H1 (cell line): ENCODE data around the gene LPP. TPM values are rescaled to one million over a fixed set of nuclear protein-coding genes. Genes with fewer than 3 reads are reported as not detected.

Experiments
- CTCF ChIA-PET: fragments of 300-600 bp; sonication (Branson Sonifier 250); formaldehyde crosslinking; loops from one replicate; lab custom pipeline; 2021; ENCODE audit not compliant: partially characterized antibody; lab: Charles Lee
- POLR2A ChIA-PET: fragments of 300-600 bp; sonication (Branson Sonifier 250); formaldehyde crosslinking; loops from one replicate; lab custom pipeline; 2021; ENCODE audit warnings: inconsistent platforms; ENCODE audit not compliant: partially characterized antibody; lab: Charles Lee
- DNase-seq, 2 experiments: peaks; one replicate each; pipeline versions ENCODE4 v3.0.0 to v3.0.0-alpha.2; 2010 to 2022; ENCODE audit warnings: low spot score in 2 of 2, low read depth in 1 of 2, mixed read lengths in 1 of 2
- FAIRE-seq: peaks from 2 replicates; lab custom pipeline; 2011; peaks lifted over from hg19 to GRCh38; lab: Jason Lieb, UNC
- H2AFZ ChIP-seq: 2 replicates; pipeline ENCODE4 v1.8.1; 2012; ENCODE audit warnings: low read length, inconsistent platforms
- H2AK5ac ChIP-seq: 2 replicates; pipeline ENCODE4 v1.6.1; 2013; ENCODE audit warnings: low read depth, low read length
- H2BK120ac ChIP-seq: replicated peaks from 2 replicates; pipeline ENCODE3; 2013; ENCODE audit warnings: low read depth, low read length, inconsistent platforms
- H2BK12ac ChIP-seq: 2 replicates; pipeline ENCODE4 v1.6.1; 2013; ENCODE audit warnings: low read depth, low read length
- H2BK15ac ChIP-seq: 2 replicates; pipeline ENCODE4 v1.6.1; 2013; ENCODE audit warnings: low read length
- H2BK20ac ChIP-seq: 2 replicates; pipeline ENCODE4 v1.6.1; 2013; ENCODE audit warnings: low read length
- H2BK5ac ChIP-seq: 2 replicates; pipeline ENCODE4 v1.6.1; 2013; ENCODE audit warnings: low read depth, low read length
- H3K14ac ChIP-seq: 2 replicates; pipeline ENCODE4 v1.6.1; 2013; ENCODE audit warnings: inconsistent platforms; ENCODE audit not compliant: insufficient read length
- H3K18ac ChIP-seq: 2 replicates; pipeline ENCODE4 v1.6.1; 2013; ENCODE audit warnings: low read length; ENCODE audit errors: extremely low read depth
- H3K23ac ChIP-seq: 2 replicates; pipeline ENCODE4 v1.6.1; 2013; ENCODE audit warnings: inconsistent platforms; ENCODE audit not compliant: insufficient read length
- H3K23me2 ChIP-seq: 2 replicates; pipeline ENCODE4 v1.6.1; 2013; ENCODE audit warnings: low read depth, low read length
- H3K27ac ChIP-seq: 2 replicates; pipeline ENCODE4 v1.6.1; 2011; ENCODE audit warnings: low read depth, low read length, inconsistent platforms
- H3K27me3 ChIP-seq, 4 experiments: replicated peaks in 1 of 4; 1 replicate in 1 of 4; 2 replicates in 3 of 4; pipeline versions ENCODE4 v1.6.1 to v1.8.1; 2011 to 2013; ENCODE audit warnings: low read length in 3 of 4, mild to moderate bottlenecking in 3 of 4, inconsistent platforms in 2 of 4, mixed read lengths in 2 of 4, moderate library complexity in 1 of 4; ENCODE audit not compliant: control insufficient read depth in 3 of 4, insufficient read depth in 3 of 4; ENCODE audit errors: extremely low read depth in 1 of 4
- H3K36me3 ChIP-seq, 4 experiments: 2 replicates each; pipeline versions ENCODE4 v1.6.1 to v1.8.1; 2011 to 2013; ENCODE audit warnings: mild to moderate bottlenecking in 4 of 4, low read length in 3 of 4, moderate library complexity in 2 of 4, control low read depth in 1 of 4, inconsistent platforms in 1 of 4; ENCODE audit not compliant: insufficient read depth in 4 of 4, control insufficient read depth in 2 of 4
- H3K4ac ChIP-seq: replicated peaks from 2 replicates; pipeline ENCODE3; 2013; ENCODE audit warnings: low read length, low read depth, mixed read lengths, inconsistent platforms; ENCODE audit not compliant: insufficient read length
- H3K4me1 ChIP-seq, 4 experiments: replicated peaks in 1 of 4; 1 replicate in 1 of 4; 2 replicates in 3 of 4; pipeline versions ENCODE4 v1.6.1 to v1.8.1; 2011 to 2013; ENCODE audit warnings: low read length in 3 of 4, inconsistent platforms in 2 of 4, mixed read lengths in 1 of 4; ENCODE audit not compliant: insufficient read depth in 4 of 4, control insufficient read depth in 3 of 4
- H3K4me2 ChIP-seq, 2 experiments: 2 replicates each; pipeline versions ENCODE4 v1.6.1 to v1.8.1; 2011 to 2013; ENCODE audit warnings: low read depth in 2 of 2, low read length in 2 of 2, control low read depth in 1 of 2, inconsistent platforms in 1 of 2, mild to moderate bottlenecking in 1 of 2; ENCODE audit not compliant: insufficient read depth in 1 of 2
- H3K4me3 ChIP-seq, 4 experiments: fragments of 200-600, 300-600 bp in 1 of 4; sonication (generic), shearing (Covaris generic), sonication (Bioruptor Twin) in 1 of 4; 2 replicates each; pipeline versions ENCODE4 v1.5.1 to v1.8.1; 2011 to 2016; ENCODE audit warnings: low read length in 4 of 4, low read depth in 3 of 4, control low read depth in 2 of 4, inconsistent platforms in 2 of 4, mild to moderate bottlenecking in 2 of 4, mixed read lengths in 1 of 4, moderate library complexity in 1 of 4; ENCODE audit not compliant: insufficient read depth in 2 of 4; ENCODE audit errors: extremely low read depth in 1 of 4
- H3K56ac ChIP-seq: replicated peaks from 2 replicates; pipeline ENCODE3; 2013; ENCODE audit warnings: low read depth, mild to moderate bottlenecking, mixed read lengths, low read length, inconsistent platforms; ENCODE audit not compliant: insufficient read length
- H3K79me1 ChIP-seq: 2 replicates; pipeline ENCODE4 v1.6.1; 2013; ENCODE audit warnings: low read depth, low read length, control low read depth
- H3K79me2 ChIP-seq, 2 experiments: 2 replicates each; pipeline versions ENCODE4 v1.6.1 to v1.8.1; 2012 to 2013; ENCODE audit warnings: low read length in 2 of 2, mild to moderate bottlenecking in 2 of 2, inconsistent platforms in 1 of 2; ENCODE audit not compliant: insufficient read depth in 2 of 2, control insufficient read depth in 1 of 2
- H3K9ac ChIP-seq, 4 experiments: replicated peaks in 1 of 4; 1 replicate in 1 of 4; 2 replicates in 3 of 4; pipeline versions ENCODE4 v1.6.1 to v1.8.1; 2011 to 2013; ENCODE audit warnings: low read depth in 3 of 4, low read length in 3 of 4, control low read depth in 2 of 4, mild to moderate bottlenecking in 2 of 4, moderate library complexity in 2 of 4, inconsistent platforms in 1 of 4; ENCODE audit errors: extremely low read depth in 1 of 4
- H3K9me3 ChIP-seq, 2 experiments: 2 replicates each; pipeline versions ENCODE4 v1.6.1 to v1.8.1; 2012 to 2013; ENCODE audit warnings: mild to moderate bottlenecking in 2 of 2, moderate library complexity in 2 of 2, control low read depth in 1 of 2, inconsistent platforms in 1 of 2, low read depth in 1 of 2, low read length in 1 of 2, mixed read lengths in 1 of 2; ENCODE audit not compliant: insufficient read depth in 2 of 2
- H4K20me1 ChIP-seq, 2 experiments: replicated peaks in 1 of 2; 2 replicates each; pipeline versions ENCODE3 to v1.8.1; 2011 to 2013; ENCODE audit warnings: inconsistent platforms in 2 of 2, low read length in 2 of 2, mild to moderate bottlenecking in 1 of 2; ENCODE audit not compliant: insufficient read depth in 2 of 2, control insufficient read depth in 1 of 2
- H4K5ac ChIP-seq: 2 replicates; pipeline ENCODE4 v1.6.1; 2013; ENCODE audit warnings: low read length, low read depth, mixed read lengths, inconsistent platforms; ENCODE audit not compliant: insufficient read length
- H4K8ac ChIP-seq: 2 replicates; pipeline ENCODE4 v1.8.0; 2013; ENCODE audit warnings: mild to moderate bottlenecking, moderate library complexity, low read length, inconsistent platforms; ENCODE audit not compliant: insufficient read depth; ENCODE audit errors: extremely low read depth
- H4K91ac ChIP-seq: replicated peaks from 2 replicates; pipeline ENCODE3; 2013; ENCODE audit warnings: low read length, mixed read lengths, inconsistent platforms; ENCODE audit not compliant: insufficient read length
- BCL11A ChIP-seq, 2 experiments: IDR thresholded peaks; one replicate each; pipeline ENCODE4 v1.6.1; 2011; ENCODE audit warnings: low read depth in 2 of 2, low read length in 2 of 2, mild to moderate bottlenecking in 2 of 2
- TAF7 ChIP-seq: optimal IDR thresholded peaks from 2 replicates; pipeline ENCODE3; 2011; ENCODE audit warnings: low read depth, mild to moderate bottlenecking, inconsistent platforms, low read length, moderate library complexity, borderline replicate concordance
- WGBS, 2 experiments: shearing (Covaris generic) in 1 of 2; methylation state at CpG; one replicate each; pipeline versions ENCODE4 v1.1.6 to v1.1.7; 2013 to 2015; ENCODE audit warnings: low lambda C conversion rate in 2 of 2, mixed read lengths in 2 of 2, inconsistent platforms in 1 of 2, low coverage in 1 of 2, missing lambda C conversion rate in 1 of 2; ENCODE audit not compliant: insufficient replicate concordance in 2 of 2, insufficient coverage in 1 of 2, insufficient read length in 1 of 2; ENCODE audit errors: extremely low coverage in 1 of 2, missing lambda C conversion rate in 1 of 2; 5-methylcytosine and 5-hydroxymethylcytosine counted together
- polyA plus RNA-seq, 7 experiments: library from polyadenylated mRNA; depleted of rRNA in 3 of 7; stranded (reverse) in 5 of 7; unstranded in 2 of 7; fragments of >200 nt in 5 of 7; fragments of 200-250 nt in 2 of 7; gene quantifications; 1 replicate in 5 of 7; 2 replicates in 1 of 7; 4 replicates in 1 of 7; pipeline versions ENCODE4 v1.2.1 to v1.2.3, GENCODE V29; 2011 to 2013; ENCODE audit warnings: missing spikeins in 2 of 7, mixed read lengths in 2 of 7
- total RNA-seq: library from RNA; stranded (reverse); fragmentation: NEBNext Ultra II Directional; extraction: Animal tissue kit (Norgen Biotek cat#: 25700); gene quantifications from 2 replicates; pipeline ENCODE4 v1.2.1, GENCODE V29; 2021

LPP gene
- total and polyA plus RNA-seq, 2 of the 8 experiments (the other 6 are each of a cell fraction or from before 2014, with no cell fraction given), result 10.0 to 53.3 TPM

- H2BK20ac ChIP-seq, result no peak overlapping the region
- peaks cover 8 to 25% (median 17%) of the 10 kb centered on the region in 4 experiments for H3K4me1 ChIP-seq
- no peak overlapping the region for H3K4me2 ChIP-seq
- no peak overlapping the region for H2AFZ ChIP-seq
- no peaks in the 10 kb centered on the region for H3K79me1 ChIP-seq
- no peak for DNase-seq
- no peaks in the 10 kb centered on the region for H3K27me3 ChIP-seq
- no peak overlapping the region for H4K91ac ChIP-seq
- no peak overlapping the region for H2BK120ac ChIP-seq
- ChIA-PET POLR2A (interaction anchor here (0.6 to 1.5 kb wide), 5 partner anchors 9 to 59 kb away, joined by 3 to 4 read pairs (median 3); no protein-coding TSS in a partner anchor), CTCF (interaction anchor here (1.0 to 3.6 kb wide), 4 partner anchors 10 to 529 kb away, joined by 3 to 12 read pairs (median 4); no protein-coding TSS in a partner anchor)
- H3K23me2 ChIP-seq, result peaks cover 1% of the 10 kb centered on the region; the same call in 1 of the 2 replicates
- H2AK5ac ChIP-seq, result no peak overlapping the region
- no peak overlapping the region for H2BK5ac ChIP-seq
- H3K14ac ChIP-seq, result no peak overlapping the region
- no peak overlapping the region for H3K23ac ChIP-seq
- peaks cover 0 to 15% of the 10 kb centered on the region in 2 experiments; a peak in 2 of 4 replicates for H3K79me2 ChIP-seq
- no peak overlapping the region for H4K5ac ChIP-seq
- no peak overlapping the region for H3K4me3 ChIP-seq
- no peak overlapping the region for H3K18ac ChIP-seq
- no peak for FAIRE-seq
- no peak overlapping the region for H4K8ac ChIP-seq
- no peak overlapping the region for H3K9ac ChIP-seq
- no peak overlapping the region for H2BK12ac ChIP-seq
- no peaks in the 10 kb centered on the region for H3K36me3 ChIP-seq
- H4K20me1 ChIP-seq, result no peaks in the 10 kb centered on the region
- H3K9me3 ChIP-seq, result no peaks in the 10 kb centered on the region
- no peak overlapping the region for H3K27ac ChIP-seq
- no peak overlapping the region for H3K4ac ChIP-seq
- no peak overlapping the region for H2BK15ac ChIP-seq
- WGBS, 2 experiments, result 92% methylated on average over 4 of the region's 4 CpGs; no CpG with 5 or more reads in 1 of the 2 experiments
- no peak overlapping the region for H3K56ac ChIP-seq
- TF ChIP-seq BCL11A (IDR thresholded peaks at IDR 0.05; ENCODE audit: low read depth in 2 of 2, low read length in 2 of 2) (no peak), TAF7 (no peak)
These were observed 115.1 kb downstream of the LPP start for GRCh38 chr3:188269040-188269439.
